B cell (primary cell): ENCODE measurements around the gene CCDC192. TPM values are rescaled to one million over a fixed set of nuclear protein-coding genes. Genes with fewer than 3 reads are reported as not detected.

Source experiments
- ATAC-seq: fragments of 200-7000 bp; cut with Tn5 transposase; one replicate; pipeline ENCODE4 v1.10.0; 2021; ENCODE audit warnings: low read depth, mild to moderate bottlenecking, moderate number of reproducible peaks, moderate library complexity
- CTCF ChIA-PET: fragments of 350-600 bp; sonication (Branson Sonifier 250); formaldehyde crosslinking; loops from one replicate; lab custom pipeline; 2021; ENCODE audit warnings: antibody characterized with exemption, inconsistent platforms; lab: Charles Lee
- POLR2A ChIA-PET: fragments of 350-600 bp; sonication (Branson Sonifier 250); formaldehyde crosslinking; loops from one replicate; lab custom pipeline; 2021; ENCODE audit warnings: antibody characterized with exemption; lab: Charles Lee
- DNase-seq: peaks from one replicate; pipeline ENCODE4 v3.0.0; 2013
- H2AFZ ChIP-seq: 2 replicates; pipeline ENCODE4 v1.6.1; 2012; ENCODE audit warnings: mild to moderate bottlenecking, low read depth, low read length; ENCODE audit not compliant: insufficient read depth, poor library complexity, severe bottlenecking
- H3K27ac ChIP-seq, 2 donors: 1 replicate in 1 of 2; 2 replicates in 1 of 2; pipeline ENCODE4 v1.5.1; 2012 to 2013; ENCODE audit warnings: low read length in 2 of 2, mild to moderate bottlenecking in 2 of 2, moderate library complexity in 1 of 2
- H3K27me3 ChIP-seq, 4 experiments: fragments of 200-600 bp in 1 of 4; sonication (generic) in 1 of 4; replicated peaks in 1 of 4; 1 replicate in 2 of 4; 2 replicates in 2 of 4; pipeline versions ENCODE4 v1.6.1 to v1.7.0; 2013 to 2016; ENCODE audit warnings: low read length in 3 of 4, mild to moderate bottlenecking in 2 of 4, mixed read lengths in 1 of 4, moderate library complexity in 1 of 4; ENCODE audit not compliant: insufficient read depth in 4 of 4, control insufficient read depth in 3 of 4; ENCODE audit errors: control extremely low read depth in 1 of 4
- H3K36me3 ChIP-seq, 2 experiments: replicated peaks in 1 of 2; 1 replicate in 1 of 2; 2 replicates in 1 of 2; pipeline versions ENCODE4 v1.6.1 to v1.7.1; 2013; ENCODE audit warnings: low read length in 1 of 2; ENCODE audit not compliant: insufficient read depth in 2 of 2, control insufficient read depth in 1 of 2; ENCODE audit errors: control extremely low read depth in 1 of 2, extremely low read depth in 1 of 2
- H3K4me1 ChIP-seq, 2 donors: fragments of 200-600 bp in 1 of 2; sonication (generic) in 1 of 2; 1 replicate in 1 of 2; 2 replicates in 1 of 2; pipeline versions ENCODE4 v1.5.1 to v1.6.1; 2013 to 2017; ENCODE audit warnings: low read length in 2 of 2; ENCODE audit not compliant: control insufficient read depth in 2 of 2, insufficient read depth in 2 of 2
- H3K4me2 ChIP-seq: replicated peaks from 2 replicates; pipeline ENCODE3; 2012; ENCODE audit warnings: mild to moderate bottlenecking, low read depth, low read length; ENCODE audit not compliant: poor library complexity, severe bottlenecking
- H3K4me3 ChIP-seq, 5 experiments: fragments of 200-600 bp in 1 of 5; sonication (generic) in 1 of 5; 1 replicate in 3 of 5; 2 replicates in 2 of 5; pipeline versions ENCODE4 v1.5.1 to v1.7.0; 2011 to 2016; ENCODE audit warnings: low read length in 4 of 5, mild to moderate bottlenecking in 4 of 5, low read depth in 2 of 5, control low read depth in 1 of 5, moderate library complexity in 1 of 5; ENCODE audit not compliant: insufficient read depth in 1 of 5; ENCODE audit errors: control extremely low read depth in 1 of 5, extremely low read depth in 1 of 5
- H3K79me2 ChIP-seq: fragments of 200-600 bp; sonication (generic); one replicate; pipeline ENCODE4 v1.6.0; 2016; ENCODE audit warnings: low read length; ENCODE audit not compliant: control insufficient read depth, insufficient read depth
- H3K9ac ChIP-seq: fragments of 200-600 bp; sonication (generic); 2 replicates; pipeline ENCODE4 v1.6.1; 2017; ENCODE audit warnings: mild to moderate bottlenecking, low read length, moderate library complexity
- H3K9me3 ChIP-seq, 3 donors: one replicate each; pipeline versions ENCODE4 v1.6.1 to v1.7.1; 2013; ENCODE audit warnings: low read length in 2 of 3; ENCODE audit not compliant: control insufficient read depth in 2 of 3, insufficient read depth in 1 of 3; ENCODE audit errors: control extremely low read depth in 1 of 3
- H4K20me1 ChIP-seq: 2 replicates; pipeline ENCODE4 v1.6.0; 2012; ENCODE audit warnings: mild to moderate bottlenecking, low read length; ENCODE audit not compliant: insufficient read depth, control insufficient read depth, poor library complexity, severe bottlenecking
- H3K27ac Mint-ChIP-seq: one replicate; pipeline ENCODE4 v1.8.0; 2021; ENCODE audit warnings: mixed read lengths
- H3K27me3 Mint-ChIP-seq: one replicate; pipeline ENCODE4 v1.8.0; 2021; ENCODE audit warnings: mixed read lengths
- H3K4me1 Mint-ChIP-seq: one replicate; pipeline ENCODE4 v1.8.0; 2021; ENCODE audit warnings: mixed read lengths
- H3K4me3 Mint-ChIP-seq: one replicate; pipeline ENCODE4 v1.8.0; 2021; ENCODE audit warnings: mixed read lengths
- H3K9me3 Mint-ChIP-seq: one replicate; pipeline ENCODE4 v1.8.0; 2022; ENCODE audit warnings: mixed read lengths; ENCODE audit not compliant: insufficient read depth
- EZH2 ChIP-seq: IDR thresholded peaks from 2 replicates; pipeline ENCODE4 v1.6.1; 2012; ENCODE audit warnings: borderline replicate concordance, low read depth, mild to moderate bottlenecking, moderate library complexity, low read length; ENCODE audit not compliant: insufficient read depth, poor library complexity, severe bottlenecking
- WGBS: methylation state at CpG from one replicate; pipeline ENCODE4 v1.1.5; 2013; ENCODE audit warnings: missing lambda C conversion rate; ENCODE audit not compliant: insufficient coverage; 5-methylcytosine and 5-hydroxymethylcytosine counted together
- intact Hi-C: fragments of 100-400 bp; cut with micrococcal nuclease; formaldehyde crosslinking; loops from one replicate; pipeline ENCODE4 v1.10.0; 2022
- polyA plus RNA-seq: library from polyadenylated mRNA; depleted of rRNA; stranded (reverse); fragments of >200 nt; gene quantifications from 2 replicates; pipeline ENCODE4 v1.2.3, GENCODE V29; 2012
- total RNA-seq, 2 donors: library from RNA; stranded (reverse); fragments of 120-200 nt in 1 of 2; gene quantifications; 1 replicate in 1 of 2; 2 replicates in 1 of 2; pipeline versions ENCODE4 v1.2.3 to v1.2.4, GENCODE V29; 2013 to 2022
- TF ChIP-seq, protein P1 (sequence below): fragments of 200-600 bp; IDR thresholded peaks from one replicate; pipeline ENCODE4 v1.8.0; 2022; ENCODE audit warnings: antibody characterized with exemption, mild to moderate bottlenecking

The CCDC192 gene
- total and polyA plus RNA-seq, 2 donors (not counting 1 experiment from before 2014, with no cell fraction given), result not detected

- H3K79me2 ChIP-seq, result no peaks in the 10 kb centered on the region
- H3K4me3 ChIP-seq, result no peak overlapping the region
- no peak overlapping the region for H3K9ac ChIP-seq
- H3K4me1 Mint-ChIP-seq, result no peaks in the 10 kb centered on the region
- POLR2A ChIA-PET, result no interaction called here
- H2AFZ ChIP-seq, result no peak overlapping the region
- H4K20me1 ChIP-seq, result no peaks in the 10 kb centered on the region
- H3K27me3 Mint-ChIP-seq, result peaks cover 5% of the 10 kb centered on the region
- no peaks in the 10 kb centered on the region for H3K27me3 ChIP-seq
- ATAC-seq (no peak), DNase-seq (no peak)
- H3K9me3 ChIP-seq, result no peaks in the 10 kb centered on the region
- no peak overlapping the region for H3K27ac ChIP-seq
- H3K36me3 ChIP-seq, result no peaks in the 10 kb centered on the region
- CTCF ChIA-PET, result no interaction called here
- intact Hi-C loops, result no loop called here
- H3K9me3 Mint-ChIP-seq, result no peaks in the 10 kb centered on the region
- H3K4me3 Mint-ChIP-seq, result no peak overlapping the region
- no peaks in the 10 kb centered on the region for H3K4me1 ChIP-seq
- no peak overlapping the region for H3K4me2 ChIP-seq
- H3K27ac Mint-ChIP-seq, result no peak overlapping the region
- no peak for TF ChIP-seq EZH2
- TF ChIP-seq, protein P1, sequence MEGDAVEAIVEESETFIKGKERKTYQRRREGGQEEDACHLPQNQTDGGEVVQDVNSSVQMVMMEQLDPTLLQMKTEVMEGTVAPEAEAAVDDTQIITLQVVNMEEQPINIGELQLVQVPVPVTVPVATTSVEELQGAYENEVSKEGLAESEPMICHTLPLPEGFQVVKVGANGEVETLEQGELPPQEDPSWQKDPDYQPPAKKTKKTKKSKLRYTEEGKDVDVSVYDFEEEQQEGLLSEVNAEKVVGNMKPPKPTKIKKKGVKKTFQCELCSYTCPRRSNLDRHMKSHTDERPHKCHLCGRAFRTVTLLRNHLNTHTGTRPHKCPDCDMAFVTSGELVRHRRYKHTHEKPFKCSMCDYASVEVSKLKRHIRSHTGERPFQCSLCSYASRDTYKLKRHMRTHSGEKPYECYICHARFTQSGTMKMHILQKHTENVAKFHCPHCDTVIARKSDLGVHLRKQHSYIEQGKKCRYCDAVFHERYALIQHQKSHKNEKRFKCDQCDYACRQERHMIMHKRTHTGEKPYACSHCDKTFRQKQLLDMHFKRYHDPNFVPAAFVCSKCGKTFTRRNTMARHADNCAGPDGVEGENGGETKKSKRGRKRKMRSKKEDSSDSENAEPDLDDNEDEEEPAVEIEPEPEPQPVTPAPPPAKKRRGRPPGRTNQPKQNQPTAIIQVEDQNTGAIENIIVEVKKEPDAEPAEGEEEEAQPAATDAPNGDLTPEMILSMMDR, result no peak
These were observed 67.1 kb downstream of the CCDC192 start for GRCh38 chr5:127770272-127770671.

DNA sequence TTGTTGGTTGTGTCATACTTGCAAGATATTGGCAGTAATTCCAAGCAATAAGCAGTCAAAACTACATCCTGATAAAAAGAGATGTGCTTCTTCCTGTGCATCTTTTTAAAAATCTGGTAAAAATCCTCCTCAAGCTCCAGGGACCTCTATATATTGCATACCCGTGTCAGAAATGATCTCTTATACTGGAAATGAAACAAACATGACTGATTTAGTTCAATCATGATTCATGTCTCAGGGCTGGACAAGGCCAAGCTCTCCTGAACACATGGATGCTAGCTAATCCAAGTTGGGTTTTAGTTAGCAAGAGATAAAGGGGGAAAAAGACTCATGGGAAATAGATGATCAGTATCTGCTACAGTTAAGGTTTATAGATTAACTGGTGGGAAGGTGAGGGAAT lies 69.3 kb downstream of the CCDC192 start:
- no peak overlapping the region for H3K9ac ChIP-seq
- no peaks in the 10 kb centered on the region for H3K27me3 ChIP-seq
- H3K36me3 ChIP-seq, result no peaks in the 10 kb centered on the region
- no peaks in the 10 kb centered on the region for H3K4me1 Mint-ChIP-seq
- ChIA-PET CTCF (no interaction called here), POLR2A (no interaction called here)
- ATAC-seq, result no peak
- intact Hi-C loops, result no loop called here
- WGBS, result no CpG with 5 or more reads among the region's 1 CpG
- H3K4me1 ChIP-seq, result no peaks in the 10 kb centered on the region
- H3K27ac ChIP-seq, result no peak overlapping the region
- H2AFZ ChIP-seq, result no peak overlapping the region
- H3K4me3 ChIP-seq, result no peak overlapping the region
- H3K4me3 Mint-ChIP-seq, result no peak overlapping the region
- no peaks in the 10 kb centered on the region for H3K9me3 Mint-ChIP-seq
- H3K27ac Mint-ChIP-seq, result no peak overlapping the region
- no peak overlapping the region for H3K4me2 ChIP-seq
- DNase-seq, result no peak
- H3K27me3 Mint-ChIP-seq, result no peaks in the 10 kb centered on the region
- no peaks in the 10 kb centered on the region for H3K79me2 ChIP-seq
- no peaks in the 10 kb centered on the region for H4K20me1 ChIP-seq
- H3K9me3 ChIP-seq, result peaks cover 0 to 7% (median 0%) of the 10 kb centered on the region in 3 donors
- TF ChIP-seq EZH2, result no peak
- TF ChIP-seq, protein P1, result no peak
